GM19193 (cell line): ENCODE results near the gene BST1.

Experiments used
- POLR2A ChIP-seq: IDR thresholded peaks from 4 replicates; pipeline ENCODE4 v1.6.1; 2011; ENCODE audit not compliant: insufficient read depth, insufficient read length; ENCODE audit errors: extremely low read depth

The BST1 gene

DNA sequence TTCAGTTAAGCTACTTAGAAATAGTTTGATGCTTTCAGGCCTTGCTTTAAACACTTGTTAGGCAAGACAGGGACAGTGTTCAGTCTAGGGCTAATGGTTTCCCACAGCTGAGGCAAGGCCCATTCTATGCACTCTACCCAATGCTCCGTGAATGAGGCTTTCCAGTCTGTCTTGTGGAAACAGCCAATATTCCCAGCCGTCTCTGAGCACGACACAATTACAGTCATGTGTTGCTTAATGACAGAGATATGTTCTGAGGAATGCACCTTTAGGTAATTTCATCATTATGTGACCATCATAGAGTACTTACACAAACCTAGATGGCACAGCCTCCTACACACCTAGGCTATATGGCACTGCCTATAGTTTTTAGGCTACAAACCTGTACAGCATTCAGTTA is 30.8 kb upstream of the BST1 start:
- TF ChIP-seq POLR2A: no peak

GRCh38 chr4:15673337-15673736 is 29.5 kb upstream of the BST1 start:
- TF ChIP-seq POLR2A: no peak

DNA sequence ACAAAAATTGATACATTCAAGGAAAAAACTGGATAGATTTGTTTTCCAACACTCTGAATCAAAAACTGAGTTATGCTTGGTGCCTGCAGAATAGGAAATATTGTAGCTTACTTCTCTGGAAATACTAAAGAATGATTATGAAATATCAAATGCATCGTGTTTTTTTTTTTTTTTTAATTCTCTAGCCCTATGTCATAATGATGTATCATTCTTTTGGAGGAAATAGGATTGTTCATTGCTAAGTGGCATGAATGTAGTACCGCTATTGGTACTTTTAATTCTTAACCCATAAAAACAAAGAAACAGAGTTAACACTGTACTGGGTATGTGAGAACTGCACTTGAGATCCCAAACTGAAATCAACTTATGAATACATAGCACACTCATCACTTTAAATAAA is 28.8 kb upstream of the BST1 start:
- no peak for TF ChIP-seq POLR2A

- no peak for TF ChIP-seq POLR2A
These were observed 27.9 kb upstream of the BST1 start for GRCh38 chr4:15674926-15675325.

DNA sequence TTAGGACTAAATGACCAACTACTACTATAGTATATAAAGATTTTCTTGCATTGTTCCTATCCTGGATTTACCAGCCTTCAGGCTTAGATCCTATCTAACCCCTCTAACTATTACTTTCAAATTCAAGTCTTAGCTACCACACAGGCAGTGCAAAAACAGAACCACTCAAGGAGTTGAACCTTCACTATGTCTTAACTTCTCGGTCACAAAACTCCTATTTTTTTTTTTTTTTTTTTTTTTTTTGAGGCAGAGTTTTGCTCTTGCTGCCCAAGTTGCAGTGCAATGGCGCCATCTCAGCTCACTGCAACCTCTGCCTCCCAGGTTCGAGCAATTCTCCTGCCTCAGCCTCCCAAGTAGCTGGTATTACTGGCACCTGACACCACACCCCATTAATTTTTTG is 27.5 kb upstream of the BST1 start:
- no peak for TF ChIP-seq POLR2A

DNA sequence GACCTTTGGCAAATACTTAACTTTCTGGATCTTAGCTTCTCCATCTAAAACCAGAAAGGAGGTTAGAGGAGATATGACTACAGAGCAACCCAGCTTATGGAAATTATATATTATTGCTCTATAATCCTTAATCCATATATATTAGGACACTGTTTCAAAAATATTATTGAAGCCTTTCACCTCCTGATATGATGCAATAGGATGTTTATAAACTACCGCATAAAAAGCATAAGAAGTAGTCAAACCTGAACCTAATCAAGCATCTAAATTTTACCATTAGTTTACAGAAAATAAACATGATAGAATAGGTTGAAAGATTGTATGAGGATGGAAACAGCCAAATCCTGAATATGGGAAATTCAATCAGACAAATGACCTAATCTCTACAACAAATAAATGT is 26.8 kb upstream of the BST1 start:
- no peak for TF ChIP-seq POLR2A

DNA sequence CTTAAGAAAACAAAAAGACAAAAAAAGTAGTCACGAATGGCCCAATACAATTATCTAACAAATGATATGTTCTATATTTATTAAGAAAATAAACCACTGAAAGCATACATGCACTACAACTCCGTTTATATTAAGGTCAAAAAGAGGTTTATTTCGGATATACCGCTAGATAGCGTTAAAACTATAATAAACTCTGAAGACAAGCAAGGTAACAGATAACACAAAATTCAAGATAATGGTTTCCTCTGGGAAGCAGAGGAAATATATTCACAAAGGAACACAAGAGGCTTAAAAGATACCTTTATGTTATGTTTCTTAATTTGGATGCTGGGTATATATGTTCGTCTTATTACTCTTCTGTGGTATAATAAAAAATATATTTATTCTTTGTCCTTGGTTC is 26.0 kb upstream of the BST1 start:
- TF ChIP-seq POLR2A: no peak

GRCh38 chr4:15677507-15677988 is 25.3 kb upstream of the BST1 start:
- TF ChIP-seq POLR2A: no peak

- no peak for TF ChIP-seq POLR2A
These were observed 21.8 kb upstream of the BST1 start for GRCh38 chr4:15681067-15681371.

GRCh38 chr4:15681372-15682241 is 21.3 kb upstream of the BST1 start, which contains the start of gene FAM200B:
Gene FAM200B (plus strand): TSS chr4:15681827. CDS start chr4:15686978, 5,151 bp downstream.
- peak; percentile 90 for TF ChIP-seq POLR2A

GRCh38 chr4:15682242-15683142 is 20.4 kb upstream of the BST1 start:
- TF ChIP-seq POLR2A: no peak

- TF ChIP-seq POLR2A: no peak
These were observed 19.7 kb upstream of the BST1 start for GRCh38 chr4:15683143-15683495.

GRCh38 chr4:15684498-15684897 is 18.4 kb upstream of the BST1 start:
- TF ChIP-seq POLR2A: no peak

DNA sequence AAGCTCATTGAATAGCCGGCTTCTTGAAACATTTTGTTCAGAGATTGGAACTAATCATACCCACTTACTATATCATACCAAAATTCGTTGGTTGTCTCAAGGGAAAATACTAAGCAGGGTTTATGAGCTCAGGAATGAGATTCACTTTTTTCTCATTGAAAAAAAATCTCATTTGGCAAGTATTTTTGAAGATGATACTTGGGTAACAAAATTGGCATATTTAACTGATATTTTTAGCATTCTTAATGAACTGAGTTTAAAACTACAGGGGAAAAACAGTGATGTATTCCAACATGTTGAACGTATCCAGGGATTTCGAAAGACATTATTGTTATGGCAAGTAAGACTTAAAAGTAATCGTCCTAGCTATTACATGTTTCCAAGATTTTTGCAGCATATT is 14.8 kb upstream of the BST1 start:
- TF ChIP-seq POLR2A: no peak

DNA sequence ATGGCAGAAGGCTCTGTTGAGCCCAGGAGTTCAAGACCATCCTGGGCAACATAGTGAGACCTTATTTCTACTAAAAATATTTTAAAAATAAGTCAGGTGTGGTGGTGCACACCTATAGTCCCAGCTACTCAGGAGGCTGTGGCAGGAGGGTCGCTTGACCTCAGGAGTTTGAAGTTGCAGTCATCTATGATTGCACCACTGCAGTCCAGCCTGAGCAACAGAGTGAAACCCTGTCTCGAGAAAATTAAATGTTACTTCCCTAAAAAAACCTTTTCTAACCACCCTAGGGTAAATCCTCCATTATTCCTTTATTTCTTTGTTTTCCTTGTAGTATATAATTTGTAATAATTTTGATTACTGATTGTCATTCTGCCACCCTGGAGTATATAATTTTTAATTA is 13.3 kb upstream of the BST1 start:
- TF ChIP-seq POLR2A: no peak
